Vagina (tissue), 2 donors: ENCODE data around the gene ACTN4. TPM values are rescaled to one million over a fixed set of nuclear protein-coding genes. Genes with fewer than 3 reads are reported as not detected.

Source experiments
- DNase-seq, 2 donors: peaks; one replicate each; pipeline ENCODE4 v3.0.0-alpha.2; 2017; ENCODE audit errors: extremely low spot score in 2 of 2
- H3K27ac ChIP-seq: fragments of 200-600 bp; sonication (generic); one replicate; pipeline ENCODE4 v1.5.1; 2019
- H3K27me3 ChIP-seq: fragments of 200-600 bp; sonication (generic); one replicate; pipeline ENCODE4 v1.5.1; 2019
- H3K36me3 ChIP-seq, 2 donors: fragments of 200-600 bp; sonication (generic); one replicate each; pipeline ENCODE4 v1.5.1; 2017 to 2019
- H3K4me1 ChIP-seq: fragments of 200-600 bp; sonication (generic); one replicate; pipeline ENCODE4 v1.5.1; 2019
- H3K4me3 ChIP-seq, 2 donors: fragments of 200-600 bp; sonication (generic); 1 replicate in 1 of 2; 2 replicates in 1 of 2; pipeline ENCODE4 v1.5.1; 2016 to 2019
- H3K9me3 ChIP-seq: fragments of 200-600 bp; sonication (generic); one replicate; pipeline ENCODE4 v1.5.1; 2019
- POLR2A ChIP-seq, 2 donors: fragments of 450-650 bp; IDR thresholded peaks; one replicate each; pipeline ENCODE4 v1.6.1; 2017; ENCODE audit warnings: antibody characterized with exemption in 2 of 2, mild to moderate bottlenecking in 2 of 2, moderate library complexity in 2 of 2
- POLR2AphosphoS5 ChIP-seq, 2 donors: sonication (generic); formaldehyde crosslinking; IDR thresholded peaks; one replicate each; pipeline ENCODE4 v1.9.0; 2017; ENCODE audit warnings: antibody characterized with exemption in 2 of 2, mild to moderate bottlenecking in 2 of 2, low read depth in 1 of 2; ENCODE audit not compliant: insufficient read depth in 1 of 2
- intact Hi-C: fragments of 100-400 bp; cut with DNase I; formaldehyde crosslinking; loops from one replicate; pipeline ENCODE4 v1.15.1; 2023
- total RNA-seq: library from RNA; depleted of rRNA; stranded (reverse); fragments of >200 nt; gene quantifications from one replicate; pipeline ENCODE4 v1.2.3, GENCODE V29; 2016
- TF ChIP-seq, protein P1 (sequence below), 3 experiments: fragments of 450-650 bp in 2 of 3; fragments of 200-600 bp in 1 of 3; sonication (generic) in 1 of 3; IDR thresholded peaks; one replicate each; pipeline ENCODE4 v1.5.1; 2017 to 2019; ENCODE audit warnings: antibody characterized with exemption in 3 of 3, mild to moderate bottlenecking in 2 of 3, moderate library complexity in 2 of 3

ACTN4 gene
- total RNA-seq, 1 donor from 2014 or later, result 513 TPM

- no peak within 1 kb of the TSS for H3K4me3 ChIP-seq
- H3K36me3 ChIP-seq, result no peaks in the 10 kb centered on the region
- no peaks in the 10 kb centered on the region for H3K27me3 ChIP-seq
- TF ChIP-seq POLR2A (IDR thresholded peaks at IDR 0.05) (no peak), POLR2AphosphoS5 (IDR thresholded peaks at IDR 0.05; ENCODE audit: insufficient read depth in 1 of 2, low read depth in 1 of 2) (no peak)
- TF ChIP-seq, protein P1, sequence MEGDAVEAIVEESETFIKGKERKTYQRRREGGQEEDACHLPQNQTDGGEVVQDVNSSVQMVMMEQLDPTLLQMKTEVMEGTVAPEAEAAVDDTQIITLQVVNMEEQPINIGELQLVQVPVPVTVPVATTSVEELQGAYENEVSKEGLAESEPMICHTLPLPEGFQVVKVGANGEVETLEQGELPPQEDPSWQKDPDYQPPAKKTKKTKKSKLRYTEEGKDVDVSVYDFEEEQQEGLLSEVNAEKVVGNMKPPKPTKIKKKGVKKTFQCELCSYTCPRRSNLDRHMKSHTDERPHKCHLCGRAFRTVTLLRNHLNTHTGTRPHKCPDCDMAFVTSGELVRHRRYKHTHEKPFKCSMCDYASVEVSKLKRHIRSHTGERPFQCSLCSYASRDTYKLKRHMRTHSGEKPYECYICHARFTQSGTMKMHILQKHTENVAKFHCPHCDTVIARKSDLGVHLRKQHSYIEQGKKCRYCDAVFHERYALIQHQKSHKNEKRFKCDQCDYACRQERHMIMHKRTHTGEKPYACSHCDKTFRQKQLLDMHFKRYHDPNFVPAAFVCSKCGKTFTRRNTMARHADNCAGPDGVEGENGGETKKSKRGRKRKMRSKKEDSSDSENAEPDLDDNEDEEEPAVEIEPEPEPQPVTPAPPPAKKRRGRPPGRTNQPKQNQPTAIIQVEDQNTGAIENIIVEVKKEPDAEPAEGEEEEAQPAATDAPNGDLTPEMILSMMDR (IDR thresholded peaks at IDR 0.05), result no peak
- DNase-seq, result no peak
- H3K9me3 ChIP-seq, result no peaks in the 10 kb centered on the region
- peak within 1 kb of the TSS; percentile 33 for H3K27ac ChIP-seq
- H3K4me1 ChIP-seq, result peaks cover 18% of the 10 kb centered on the region
- intact Hi-C loops, result no loop called here
These were observed 126.2 kb downstream of the ACTN4 start, which contains the start of gene LGALS7 for GRCh38 chr19:38773469-38774177. LGALS7 (minus strand) TSS chr19:38773517; CDS start chr19:38773492, 25 bp downstream.

- Histone ChIP-seq H3K4me3 (no peak overlapping the region), H3K27ac (no peak overlapping the region)
- intact Hi-C loops, result no loop called here
These were observed 126.9 kb downstream of the ACTN4 start for GRCh38 chr19:38774181-38774950.

GRCh38 chr19:38778733-38779132 lies 131.3 kb downstream of the ACTN4 start:
- H3K27me3 ChIP-seq, result no peaks in the 10 kb centered on the region
- H3K27ac ChIP-seq, result no peak overlapping the region

More at GRCh38 chr19:38774181-38774950, 126.9 kb downstream of the ACTN4 start:
- no peaks in the 10 kb centered on the region for H3K9me3 ChIP-seq
- DNase-seq, result no peak
- H3K27me3 ChIP-seq, result no peaks in the 10 kb centered on the region
- TF ChIP-seq, protein P1 (IDR thresholded peaks at IDR 0.05), result no peak
- no peak for TF ChIP-seq POLR2AphosphoS5 (IDR thresholded peaks at IDR 0.05; ENCODE audit: insufficient read depth in 1 of 2, low read depth in 1 of 2)
- no peak for TF ChIP-seq POLR2A (IDR thresholded peaks at IDR 0.05)
- H3K4me1 ChIP-seq, result peaks cover 15% of the 10 kb centered on the region
- no peaks in the 10 kb centered on the region for H3K36me3 ChIP-seq

DNA sequence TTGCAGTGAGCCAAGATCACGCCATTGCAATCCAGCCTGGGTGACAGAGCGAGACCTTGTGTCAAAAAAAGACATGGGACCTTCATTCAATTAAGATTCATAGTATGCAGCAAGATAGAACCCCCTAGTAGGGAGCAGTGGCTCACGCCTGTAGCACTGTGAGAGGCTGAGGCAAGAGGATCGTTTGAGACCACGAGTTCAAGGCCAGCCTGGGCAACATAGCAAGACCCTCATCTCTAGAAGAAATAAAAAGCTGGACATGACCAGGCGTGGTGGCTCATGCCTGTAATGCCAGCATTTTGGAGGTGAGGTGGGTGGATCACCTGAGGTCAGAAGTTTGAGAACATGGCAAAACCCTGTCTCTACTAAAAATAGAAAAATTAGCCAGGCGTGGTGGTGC lies 133.0 kb downstream of the ACTN4 start:
- Histone ChIP-seq H3K27ac (no peak overlapping the region), H3K4me1 (no peaks in the 10 kb centered on the region), H3K4me3 (no peak overlapping the region), H3K27me3 (no peaks in the 10 kb centered on the region), H3K36me3 (no peaks in the 10 kb centered on the region), H3K9me3 (no peaks in the 10 kb centered on the region)
- intact Hi-C loops, result no loop called here
- TF ChIP-seq POLR2AphosphoS5 (IDR thresholded peaks at IDR 0.05; ENCODE audit: insufficient read depth in 1 of 2, low read depth in 1 of 2) (no peak), POLR2A (IDR thresholded peaks at IDR 0.05) (no peak)
- TF ChIP-seq, protein P1 (IDR thresholded peaks at IDR 0.05), result no peak
- no peak for DNase-seq

More at GRCh38 chr19:38778733-38779132, 131.3 kb downstream of the ACTN4 start:
- peaks cover 7% of the 10 kb centered on the region for H3K4me1 ChIP-seq
- H3K4me3 ChIP-seq, result no peak overlapping the region
- intact Hi-C loops, result no loop called here
- TF ChIP-seq, protein P1 (IDR thresholded peaks at IDR 0.05), result no peak
- TF ChIP-seq POLR2A (IDR thresholded peaks at IDR 0.05) (no peak), POLR2AphosphoS5 (IDR thresholded peaks at IDR 0.05; ENCODE audit: insufficient read depth in 1 of 2, low read depth in 1 of 2) (no peak)
- no peak for DNase-seq
- H3K36me3 ChIP-seq, result no peaks in the 10 kb centered on the region
- H3K9me3 ChIP-seq, result no peaks in the 10 kb centered on the region
